T-helper 2 cell (primary cell): ENCODE results near the gene FLT1.

Experiments
- DNase-seq, 5 experiments: peaks; one replicate each; pipeline versions ENCODE4 v3.0.0 to v3.0.0-alpha.2; 2012 to 2022

The FLT1 gene

DNA sequence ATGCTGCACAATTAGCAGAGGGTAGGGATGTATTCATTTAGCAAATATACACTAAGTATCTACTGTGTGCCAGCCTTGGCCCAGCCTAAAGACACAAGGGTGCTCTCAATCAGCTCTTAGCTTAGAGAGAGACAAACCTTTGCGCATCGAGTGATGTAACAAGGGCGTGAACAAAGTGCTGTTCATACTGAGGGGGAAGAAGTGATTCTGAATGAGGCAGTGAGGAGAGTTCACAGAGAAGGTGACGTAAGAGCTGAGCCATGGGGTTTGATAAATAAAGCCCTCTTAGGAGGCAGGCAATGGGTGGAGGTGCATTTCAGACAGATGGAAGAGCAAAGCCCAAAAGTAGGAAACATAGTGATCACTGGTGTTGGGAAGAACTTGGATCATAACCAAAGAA, 68.5 kb downstream of the FLT1 start:
- DNase-seq, result no peak

- DNase-seq, result no peak
Observed at GRCh38 chr13:28425793-28426192, 69.1 kb downstream of the FLT1 start.

DNA sequence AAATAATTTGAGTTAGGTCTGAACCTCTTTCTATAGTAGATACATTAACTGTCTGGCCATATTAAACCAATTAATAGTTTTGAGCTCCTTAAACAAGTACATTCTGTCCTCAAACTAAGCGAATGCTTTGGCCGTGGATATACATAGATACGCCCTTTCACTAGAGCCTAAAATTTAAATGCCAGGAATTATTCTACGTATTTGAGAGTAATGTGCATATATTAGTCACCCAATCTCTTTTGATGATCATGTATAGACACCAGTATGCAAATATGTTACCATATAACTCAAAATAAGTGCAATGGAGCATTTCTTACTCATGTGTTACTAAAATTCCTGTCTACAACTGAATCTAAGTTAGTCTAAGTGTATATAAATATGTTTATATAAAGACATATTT, 70.4 kb downstream of the FLT1 start:
- no peak for DNase-seq

DNA sequence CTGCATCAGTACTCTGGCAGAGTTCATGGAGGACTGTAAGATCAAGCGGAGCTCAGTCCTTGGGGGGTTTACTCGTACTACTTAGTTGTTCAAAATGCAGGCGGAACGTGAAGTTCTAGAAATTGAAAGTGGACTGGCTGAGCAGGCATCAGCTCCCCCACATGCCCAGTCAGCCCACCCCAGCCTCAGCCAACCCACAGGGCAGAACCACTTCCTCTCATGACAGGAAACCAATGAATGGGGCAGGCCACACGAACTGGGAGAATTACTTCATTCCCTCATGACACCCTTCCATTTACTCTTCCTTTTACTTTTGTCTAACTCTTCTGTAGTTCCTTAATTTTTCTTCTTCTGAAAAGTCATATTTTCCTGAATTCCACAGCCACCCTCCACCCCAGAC, 71.9 kb downstream of the FLT1 start:
- peak in 2 of 5 experiments; percentile 2 to 34 for DNase-seq

DNA sequence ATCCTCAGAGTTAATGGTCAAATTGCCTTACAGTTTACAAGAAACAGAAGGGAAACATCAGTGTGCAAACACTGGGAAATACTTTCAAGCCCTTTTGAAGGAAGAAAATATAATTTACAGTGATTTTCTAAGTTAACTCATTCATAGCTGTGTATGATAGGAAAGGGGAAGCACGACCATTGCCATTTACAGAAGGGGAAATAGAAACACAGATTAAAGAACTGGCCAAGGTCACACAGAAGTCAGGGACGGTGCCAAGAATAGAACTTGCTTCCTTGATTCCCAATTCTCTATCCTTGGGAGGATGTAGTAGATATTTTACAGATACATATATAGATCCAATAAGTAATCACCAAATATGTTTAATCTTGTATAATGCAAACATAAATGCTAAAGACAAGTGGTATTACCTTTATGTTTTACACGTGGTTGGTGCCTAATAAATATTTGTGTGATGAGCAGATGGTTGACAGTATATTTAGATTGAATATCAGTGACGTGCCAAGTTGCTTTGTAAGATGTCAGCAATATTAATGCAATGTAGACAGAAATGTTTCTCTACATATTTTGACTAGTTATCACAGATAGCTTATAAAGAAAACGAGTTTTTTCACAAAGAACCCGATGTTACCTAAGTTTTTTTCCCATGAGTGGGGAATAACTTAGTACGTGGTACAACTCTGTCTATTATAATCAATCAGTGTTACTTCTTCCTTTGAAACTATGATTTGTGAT, 73.1 kb downstream of the FLT1 start:
- no peak for DNase-seq

GRCh38 chr13:28420704-28421103, 74.2 kb downstream of the FLT1 start:
- no peak for DNase-seq

GRCh38 chr13:28415994-28416421, 78.9 kb downstream of the FLT1 start:
- peak in 1 of 5 experiments; percentile 9 for DNase-seq

- DNase-seq, result no peak
Observed at GRCh38 chr13:28413999-28414398, 80.9 kb downstream of the FLT1 start.

GRCh38 chr13:28412981-28413380, 81.9 kb downstream of the FLT1 start:
- DNase-seq, result no peak

- no peak for DNase-seq
Observed at GRCh38 chr13:28411831-28412353, 83.0 kb downstream of the FLT1 start.

DNA sequence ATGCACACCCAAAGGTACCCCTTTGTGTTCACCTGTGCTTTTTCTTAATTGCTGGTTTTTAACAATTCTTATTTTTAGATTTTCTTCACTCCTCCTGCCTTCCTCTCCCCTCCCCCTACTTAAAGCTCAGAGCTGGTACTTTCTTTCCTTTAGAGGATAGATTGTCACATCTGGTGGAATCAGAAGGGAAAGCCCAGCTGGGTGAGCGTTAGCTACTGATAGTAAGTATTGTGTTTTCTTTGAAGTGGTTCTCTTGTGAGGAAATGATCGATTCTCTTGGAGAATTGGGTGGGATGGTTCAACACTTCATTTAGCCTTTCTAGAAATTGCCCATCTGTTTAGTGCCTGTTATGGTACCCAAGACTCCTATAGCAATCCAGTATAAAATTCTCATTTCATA, 84.8 kb downstream of the FLT1 start:
- DNase-seq, result no peak

- DNase-seq, result no peak
Observed at GRCh38 chr13:28409648-28410047, 85.3 kb downstream of the FLT1 start.

GRCh38 chr13:28408863-28409262, 86.1 kb downstream of the FLT1 start:
- no peak for DNase-seq

DNA sequence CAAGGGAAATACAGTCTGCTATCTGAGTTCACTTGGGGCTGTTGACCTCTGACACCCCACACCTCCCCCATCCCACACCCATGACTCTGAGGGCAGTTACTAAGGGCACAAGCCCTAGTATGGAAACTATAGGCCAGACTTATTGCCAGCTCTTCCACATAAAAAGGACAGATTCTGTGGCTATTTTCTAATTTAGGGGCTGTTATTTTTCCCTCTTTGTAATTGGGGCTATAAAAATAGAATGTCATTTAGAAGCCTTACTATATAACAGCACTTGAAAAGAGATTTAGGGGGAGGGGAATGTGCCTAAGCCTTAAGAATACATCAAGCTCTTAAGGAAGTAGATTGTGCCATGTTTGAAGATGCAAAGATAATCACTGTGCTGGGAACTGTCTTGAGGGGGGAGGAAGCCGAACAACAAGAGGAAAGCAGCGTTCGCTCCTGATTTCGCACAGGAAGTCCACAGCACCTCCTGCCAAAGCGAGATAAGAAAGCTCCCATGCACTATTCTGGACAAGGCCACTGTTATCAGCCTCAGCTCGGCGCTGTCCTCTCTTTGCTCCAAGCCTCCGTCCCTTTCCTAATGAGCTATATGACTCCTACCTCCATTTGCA, 86.6 kb downstream of the FLT1 start:
- DNase-seq, result no peak

DNA sequence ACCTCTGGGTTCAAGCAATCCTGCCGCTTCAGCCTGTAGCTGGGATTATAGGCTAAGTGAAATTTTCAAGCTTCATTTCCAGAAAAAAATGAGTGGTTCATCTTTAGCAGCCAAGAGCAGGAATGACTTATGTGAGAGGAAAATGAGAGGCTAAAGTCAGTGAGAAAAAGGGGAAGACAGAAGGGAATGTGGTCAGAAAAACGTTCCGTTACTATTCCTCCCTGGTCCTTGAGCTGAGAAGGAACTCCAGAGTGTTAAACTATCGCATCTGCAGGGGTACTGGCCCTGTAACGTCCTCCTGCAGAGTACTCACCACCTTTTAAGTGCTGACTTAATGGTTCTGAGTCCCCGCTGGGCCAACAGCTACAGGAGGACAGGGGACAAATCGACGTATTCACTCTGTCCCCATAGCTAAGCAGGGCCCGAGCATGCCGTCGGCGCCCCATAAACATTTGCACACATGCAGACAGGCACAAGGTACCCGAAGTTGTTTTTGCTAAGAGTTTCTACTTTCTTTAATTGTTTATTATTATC, 88.1 kb downstream of the FLT1 start:
- no peak for DNase-seq

- DNase-seq, result no peak
Observed at GRCh38 chr13:28402057-28402381, 92.9 kb downstream of the FLT1 start.

GRCh38 chr13:28401303-28402056, 93.4 kb downstream of the FLT1 start:
- DNase-seq, result no peak

- DNase-seq, result no peak
Observed at GRCh38 chr13:28396053-28396452, 98.9 kb downstream of the FLT1 start.

- no peak for DNase-seq
Observed at GRCh38 chr13:28394422-28394821, 100.5 kb downstream of the FLT1 start.

DNA sequence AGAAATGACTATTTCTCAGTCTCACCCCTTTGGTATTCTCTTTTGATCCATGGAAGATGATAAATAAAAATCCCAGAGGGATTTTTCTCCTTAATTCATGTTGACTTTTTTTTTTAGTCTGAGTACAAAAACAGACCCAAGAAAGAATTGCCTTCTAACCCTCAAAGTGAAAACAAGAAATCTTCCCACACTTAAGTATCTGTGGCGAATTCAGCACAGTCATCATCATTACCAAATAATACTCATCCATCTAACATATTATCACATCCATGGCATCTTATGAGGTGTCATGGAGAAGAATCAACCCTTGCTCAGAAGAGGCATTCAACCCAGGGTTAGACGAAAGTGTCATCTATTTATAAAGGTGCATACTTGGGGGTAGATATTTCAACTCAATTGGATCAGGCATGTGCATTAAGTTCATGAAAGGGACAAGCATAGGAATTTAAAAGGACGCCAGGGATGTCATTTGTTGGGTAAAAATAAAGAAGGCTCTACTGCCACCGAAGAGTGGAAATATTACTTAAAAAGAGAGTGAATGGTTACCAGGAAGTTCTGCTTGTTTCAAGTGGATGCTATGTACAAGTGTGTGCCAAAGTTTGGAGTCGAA, 101.9 kb downstream of the FLT1 start:
- no peak for DNase-seq

GRCh38 chr13:28392428-28392827, 102.5 kb downstream of the FLT1 start:
- no peak for DNase-seq

GRCh38 chr13:28387740-28388501, 107.0 kb downstream of the FLT1 start:
- no peak for DNase-seq
